DND-41 (cell line): ENCODE data around the gene CIP2A.

Source experiments
- CTCF ChIP-seq: IDR thresholded peaks from 2 replicates; pipeline ENCODE4 v1.5.1; 2012; ENCODE audit warnings: borderline replicate concordance, low read length, moderate library complexity, mild to moderate bottlenecking; ENCODE audit not compliant: poor library complexity, severe bottlenecking; ENCODE audit errors: extremely low read depth
- EZH2 ChIP-seq: IDR thresholded peaks from 3 replicates; pipeline ENCODE4 v1.6.1; 2012; ENCODE audit warnings: borderline replicate concordance, low read depth, mild to moderate bottlenecking, moderate library complexity, low read length, inconsistent platforms; ENCODE audit not compliant: severe bottlenecking

GRCh38 chr3:108620250-108620649 is 31.0 kb upstream of the CIP2A start:
- TF ChIP-seq EZH2, result no peak
- no peak for TF ChIP-seq CTCF
